BE2C (cell line): ENCODE data around the gene AKT1. TPM values are rescaled to one million over a fixed set of nuclear protein-coding genes. Genes with fewer than 3 reads are reported as not detected.

ENCODE experiments used
- DNase-seq: peaks from one replicate; pipeline ENCODE4 v3.0.0-alpha.2; 2020
- H3K27me3 ChIP-seq: fragments of 250-450 bp; sonication (Bioruptor Pico); 2 replicates; pipeline ENCODE4 v1.5.1; 2020; ENCODE audit warnings: mild to moderate bottlenecking
- H3K36me3 ChIP-seq: fragments of 250-450 bp; sonication (Bioruptor Pico); 2 replicates; pipeline ENCODE4 v1.5.1; 2020; ENCODE audit warnings: mild to moderate bottlenecking
- H3K4me1 ChIP-seq: fragments of 250-450 bp; sonication (Bioruptor Pico); 2 replicates; pipeline ENCODE4 v1.5.1; 2020
- H3K4me3 ChIP-seq: 2 replicates; pipeline ENCODE4 v1.5.1; 2011; ENCODE audit warnings: low read depth, low read length
- H3K9me3 ChIP-seq: fragments of 250-450 bp; sonication (Bioruptor Pico); 2 replicates; pipeline ENCODE4 v1.5.1; 2020
- polyA plus RNA-seq: library from polyadenylated mRNA; unstranded; fragments of >200 nt; gene quantifications from one replicate; pipeline ENCODE4 v1.2.1, GENCODE V29; 2012; ENCODE audit warnings: low read depth, missing spikeins; ENCODE audit not compliant: insufficient read length, insufficient read depth
- TF ChIP-seq, protein P1 (sequence below): IDR thresholded peaks from 2 replicates; pipeline ENCODE4 v1.5.1; 2012; ENCODE audit warnings: mild to moderate bottlenecking, low read depth, low read length

AKT1 gene
- polyA plus RNA-seq, result 185 TPM

DNA sequence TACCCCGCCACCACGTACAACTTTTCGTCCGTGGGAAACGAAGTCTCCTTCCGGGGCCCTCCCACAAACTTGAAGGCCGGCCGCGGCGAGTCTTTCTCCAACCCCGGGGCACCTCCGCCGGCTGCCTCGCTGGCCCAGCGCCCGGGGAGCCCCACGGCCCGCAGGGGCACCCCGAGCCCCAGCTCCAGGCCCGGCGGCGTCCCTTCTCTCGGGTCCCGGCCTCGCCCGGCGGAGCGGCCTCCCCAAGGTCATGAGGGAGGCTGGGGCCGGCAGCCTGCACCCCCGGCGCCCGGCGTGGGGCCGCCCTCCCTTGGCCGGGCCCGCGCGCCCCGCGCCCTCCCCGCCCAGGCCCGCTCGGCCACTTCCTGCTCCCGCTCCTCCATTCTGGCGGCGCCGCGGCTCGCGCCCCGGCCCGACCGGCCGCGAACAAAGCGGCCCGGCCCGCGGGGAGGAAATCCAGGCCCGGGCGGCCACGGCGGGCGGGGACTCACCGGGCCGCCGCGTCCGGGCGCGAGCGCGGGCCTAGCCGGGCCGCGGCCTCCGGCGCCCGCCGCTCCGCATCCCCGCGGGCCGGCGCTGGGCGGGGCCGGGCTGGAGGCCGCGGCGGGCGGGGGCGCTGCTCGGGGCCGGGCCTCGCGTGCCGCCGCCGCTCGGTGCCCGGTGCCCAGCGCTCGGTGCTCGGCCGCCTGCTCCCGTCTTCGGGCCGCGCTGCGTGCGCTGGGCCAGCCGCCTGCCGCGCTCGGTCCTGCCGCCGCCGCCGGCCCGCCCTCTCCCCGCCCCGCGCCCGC, at the start of gene AKT1:
AKT1 (minus strand) TSS at position 756 of the 788 bp plus-strand sequence. CDS start 3,105 bp downstream, outside the sequence.
- DNase-seq, result no peak
- H3K36me3 ChIP-seq, result peaks cover 21% of the 10 kb centered on the region

GRCh38 chr14:104845033-104845666, 49.6 kb upstream of the AKT1 start:
- Histone ChIP-seq H3K27me3 (peaks cover 61% of the 10 kb centered on the region), H3K4me3 (no peak overlapping the region)

More for the DNA sequence above, at the start of gene AKT1:
- peak within 1 kb of the TSS; percentile 77 for H3K4me3 ChIP-seq
- H3K9me3 ChIP-seq, result no peaks in the 10 kb centered on the region
- TF ChIP-seq, protein P1, sequence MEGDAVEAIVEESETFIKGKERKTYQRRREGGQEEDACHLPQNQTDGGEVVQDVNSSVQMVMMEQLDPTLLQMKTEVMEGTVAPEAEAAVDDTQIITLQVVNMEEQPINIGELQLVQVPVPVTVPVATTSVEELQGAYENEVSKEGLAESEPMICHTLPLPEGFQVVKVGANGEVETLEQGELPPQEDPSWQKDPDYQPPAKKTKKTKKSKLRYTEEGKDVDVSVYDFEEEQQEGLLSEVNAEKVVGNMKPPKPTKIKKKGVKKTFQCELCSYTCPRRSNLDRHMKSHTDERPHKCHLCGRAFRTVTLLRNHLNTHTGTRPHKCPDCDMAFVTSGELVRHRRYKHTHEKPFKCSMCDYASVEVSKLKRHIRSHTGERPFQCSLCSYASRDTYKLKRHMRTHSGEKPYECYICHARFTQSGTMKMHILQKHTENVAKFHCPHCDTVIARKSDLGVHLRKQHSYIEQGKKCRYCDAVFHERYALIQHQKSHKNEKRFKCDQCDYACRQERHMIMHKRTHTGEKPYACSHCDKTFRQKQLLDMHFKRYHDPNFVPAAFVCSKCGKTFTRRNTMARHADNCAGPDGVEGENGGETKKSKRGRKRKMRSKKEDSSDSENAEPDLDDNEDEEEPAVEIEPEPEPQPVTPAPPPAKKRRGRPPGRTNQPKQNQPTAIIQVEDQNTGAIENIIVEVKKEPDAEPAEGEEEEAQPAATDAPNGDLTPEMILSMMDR, result no peak
- no peaks in the 10 kb centered on the region for H3K27me3 ChIP-seq
- peaks cover 20% of the 10 kb centered on the region for H3K4me1 ChIP-seq

GRCh38 chr14:104844306-104845032, 48.9 kb upstream of the AKT1 start:
- peaks cover 68% of the 10 kb centered on the region for H3K27me3 ChIP-seq
- H3K36me3 ChIP-seq, result no peaks in the 10 kb centered on the region
- no peak overlapping the region for H3K4me3 ChIP-seq
- TF ChIP-seq, protein P1, result no peak
- no peaks in the 10 kb centered on the region for H3K4me1 ChIP-seq
- H3K9me3 ChIP-seq, result no peaks in the 10 kb centered on the region
- DNase-seq, result peak; percentile 12

More at GRCh38 chr14:104845033-104845666, 49.6 kb upstream of the AKT1 start:
- Histone ChIP-seq H3K9me3 (no peaks in the 10 kb centered on the region), H3K4me1 (no peaks in the 10 kb centered on the region), H3K36me3 (no peaks in the 10 kb centered on the region)
- DNase-seq, result no peak
- TF ChIP-seq, protein P1, result no peak

DNA sequence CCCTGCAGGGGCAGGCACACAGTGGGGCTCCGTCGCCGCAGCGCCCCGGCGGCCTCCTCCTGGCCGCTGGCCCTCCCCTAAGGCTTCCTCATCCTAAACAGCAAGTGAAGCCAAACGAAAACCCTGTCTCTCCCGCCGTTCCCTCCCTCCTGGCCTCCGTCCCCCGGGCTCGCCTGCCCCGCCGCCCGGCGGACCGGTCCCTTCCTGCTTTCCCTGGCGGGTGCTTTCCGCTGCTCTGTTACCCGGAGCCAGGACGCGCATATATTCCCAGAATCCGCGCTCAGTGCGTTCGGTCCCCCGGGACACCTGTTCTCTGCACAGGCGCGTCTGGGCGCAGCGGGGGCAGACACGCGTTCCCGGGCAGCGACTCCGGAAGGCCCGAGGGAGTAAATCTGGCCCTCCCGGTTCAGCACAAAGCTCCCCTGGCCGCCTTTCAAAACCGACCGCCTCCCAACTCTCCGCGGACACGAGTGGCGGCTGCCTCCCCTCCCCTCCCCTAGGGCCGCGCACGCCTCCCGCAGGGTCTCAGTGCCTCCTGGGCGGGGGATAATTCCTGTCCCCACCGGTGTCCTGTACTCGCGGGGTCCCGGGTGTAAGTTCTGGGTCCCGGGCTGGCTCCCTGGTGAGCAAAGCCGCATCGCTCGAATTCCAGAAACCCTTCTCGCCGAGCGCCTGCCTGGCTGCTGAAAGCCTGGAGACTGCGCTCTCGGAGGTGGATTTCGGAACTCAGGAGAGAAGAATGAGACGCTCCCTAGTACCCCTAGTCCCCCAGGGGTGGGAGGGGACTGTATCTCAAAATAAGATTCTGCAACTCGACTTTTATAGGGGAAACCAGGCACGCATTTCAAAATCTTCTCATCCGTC, 48.1 kb upstream of the AKT1 start:
- Histone ChIP-seq H3K36me3 (no peaks in the 10 kb centered on the region), H3K9me3 (no peaks in the 10 kb centered on the region), H3K4me3 (no peak overlapping the region), H3K27me3 (peaks cover 69% of the 10 kb centered on the region), H3K4me1 (no peaks in the 10 kb centered on the region)
- DNase-seq, result peak; percentile 22
- TF ChIP-seq, protein P1, result no peak

- no peak for DNase-seq
- Histone ChIP-seq H3K36me3 (no peaks in the 10 kb centered on the region), H3K9me3 (no peaks in the 10 kb centered on the region), H3K4me1 (no peaks in the 10 kb centered on the region), H3K4me3 (no peak overlapping the region), H3K27me3 (peaks cover 73% of the 10 kb centered on the region)
- TF ChIP-seq, protein P1, result no peak
Observed at GRCh38 chr14:104843006-104843405, 47.5 kb upstream of the AKT1 start.
